ENCODE data around the gene DOCK2.

Gene DOCK2

DNA sequence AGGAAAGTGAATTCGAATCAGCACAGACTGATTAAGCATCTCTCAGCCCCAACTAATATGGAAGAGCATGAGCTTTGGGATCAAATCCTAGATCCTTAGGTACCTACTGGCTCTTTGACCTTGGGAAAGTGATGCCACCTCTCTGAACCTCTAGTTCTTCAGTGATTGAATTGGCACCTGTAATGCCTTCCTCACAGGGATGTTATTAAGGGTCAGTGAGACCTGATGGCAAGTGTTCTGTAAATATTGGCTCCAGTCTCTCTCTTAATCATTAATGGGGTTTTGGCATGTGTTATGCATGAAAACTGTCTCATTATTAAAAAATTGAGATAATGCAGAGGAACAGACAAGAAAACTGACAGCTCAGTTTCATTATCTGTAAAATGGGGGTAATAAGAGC lies 227.4 kb downstream of the DOCK2 start:
- no peak for DNase-seq (ENCODE audit: low read depth)

DNA sequence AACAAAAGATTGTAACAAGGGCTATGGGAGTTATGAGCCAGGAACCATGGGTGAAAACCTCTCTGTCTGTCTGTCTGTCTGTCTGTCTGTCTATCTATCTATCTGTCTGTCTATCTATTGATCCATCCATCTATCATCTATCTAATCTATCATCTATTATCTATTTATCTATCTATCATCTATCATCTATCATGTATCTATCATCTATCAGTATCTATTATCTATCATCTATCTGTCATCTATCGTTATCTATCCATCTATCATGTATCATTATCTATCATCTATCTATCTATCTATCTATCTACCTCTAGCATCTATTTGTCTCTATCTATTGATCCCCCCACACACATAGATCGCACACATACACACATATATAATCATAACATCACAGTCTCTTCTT lies 230.3 kb downstream of the DOCK2 start:
- DNase-seq (ENCODE audit: low read depth), result no peak

DNA sequence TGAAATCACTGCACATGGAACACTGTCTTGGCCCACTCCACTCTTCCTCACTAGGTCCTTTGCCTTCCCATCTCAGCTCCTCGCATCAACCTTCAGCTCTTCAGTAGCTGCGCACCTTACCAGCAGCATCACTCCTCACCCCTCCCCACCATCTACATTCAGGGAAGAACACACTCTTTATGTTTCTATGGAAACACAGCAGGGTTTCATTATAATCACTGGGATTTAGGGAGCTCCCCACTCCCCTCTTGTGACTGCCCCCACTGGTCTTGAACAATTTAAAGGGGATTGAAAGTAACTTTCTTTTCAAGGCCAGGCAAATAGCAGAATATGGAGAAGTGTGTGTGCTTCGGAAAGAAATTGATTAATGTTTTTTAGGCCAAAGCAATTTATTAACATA lies 232.0 kb downstream of the DOCK2 start:
- no peak for DNase-seq (ENCODE audit: low read depth)

DNA sequence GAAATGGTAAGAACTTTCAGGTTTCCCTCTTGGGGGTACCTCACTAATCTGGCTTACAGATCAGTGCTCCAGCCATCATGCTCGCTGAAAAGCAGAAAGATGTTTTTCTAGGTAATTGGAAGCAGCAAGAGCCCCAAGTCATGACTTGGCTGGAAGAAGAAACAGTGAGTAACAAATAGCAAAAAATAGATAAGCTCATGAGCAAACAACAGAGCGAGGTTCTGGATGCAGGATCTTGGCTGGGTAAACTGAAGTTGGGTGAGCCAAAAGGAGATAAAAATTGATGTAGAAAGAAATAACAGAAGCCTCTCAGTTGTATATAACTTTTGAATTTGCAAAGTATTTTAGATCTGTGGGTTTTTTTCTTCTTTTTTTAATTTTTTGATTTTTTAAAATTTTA lies 233.1 kb downstream of the DOCK2 start:
- DNase-seq (ENCODE audit: low read depth), result no peak

- DNase-seq (ENCODE audit: low read depth), result no peak
Measured at GRCh38 chr5:169871826-169872490, 234.9 kb downstream of the DOCK2 start.

DNA sequence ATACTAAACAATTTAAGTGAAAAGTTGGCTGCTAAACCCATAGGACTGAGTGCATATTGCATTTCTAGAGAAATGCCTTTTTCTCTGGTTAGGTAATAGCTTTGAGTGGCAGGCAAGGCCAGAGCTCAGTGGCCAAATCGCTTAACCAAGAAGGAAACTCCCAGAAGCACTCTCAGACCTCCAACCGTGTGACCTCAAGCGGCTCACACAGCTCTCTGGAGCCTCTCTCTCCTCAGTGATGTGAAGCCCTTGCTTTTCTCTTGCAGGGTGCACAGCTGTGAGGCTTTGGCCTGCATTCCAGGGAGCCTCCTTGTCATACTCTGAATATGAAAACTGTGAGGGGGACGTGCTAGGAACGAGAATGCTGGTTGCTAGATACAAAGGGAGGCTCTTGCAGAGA lies 236.6 kb downstream of the DOCK2 start:
- DNase-seq (ENCODE audit: low read depth), result no peak

DNA sequence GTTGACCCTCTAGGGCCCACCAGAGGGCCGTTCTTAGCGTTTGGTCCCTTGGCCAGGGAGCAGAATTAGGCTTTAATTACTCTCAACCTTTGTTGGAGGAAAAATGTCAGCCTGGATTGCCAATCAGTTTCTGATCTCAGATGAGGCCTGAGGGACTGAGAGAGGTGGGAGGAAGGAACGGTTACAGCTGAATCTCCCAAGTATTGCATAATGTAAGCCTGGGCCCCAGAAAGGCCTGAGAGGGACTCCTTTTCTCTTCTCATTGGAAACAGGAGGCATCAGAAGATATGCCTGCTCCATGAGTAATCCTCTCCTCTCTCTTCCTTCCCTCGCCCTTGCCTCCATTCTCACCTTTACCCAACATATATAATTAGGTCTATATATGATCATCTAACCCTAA lies 237.5 kb downstream of the DOCK2 start:
- DNase-seq (ENCODE audit: low read depth), result no peak

GRCh38 chr5:169875091-169875728 lies 238.1 kb downstream of the DOCK2 start:
- DNase-seq (ENCODE audit: low read depth), result no peak

GRCh38 chr5:169875731-169876130 lies 238.7 kb downstream of the DOCK2 start:
- no peak for DNase-seq (ENCODE audit: low read depth)

DNA sequence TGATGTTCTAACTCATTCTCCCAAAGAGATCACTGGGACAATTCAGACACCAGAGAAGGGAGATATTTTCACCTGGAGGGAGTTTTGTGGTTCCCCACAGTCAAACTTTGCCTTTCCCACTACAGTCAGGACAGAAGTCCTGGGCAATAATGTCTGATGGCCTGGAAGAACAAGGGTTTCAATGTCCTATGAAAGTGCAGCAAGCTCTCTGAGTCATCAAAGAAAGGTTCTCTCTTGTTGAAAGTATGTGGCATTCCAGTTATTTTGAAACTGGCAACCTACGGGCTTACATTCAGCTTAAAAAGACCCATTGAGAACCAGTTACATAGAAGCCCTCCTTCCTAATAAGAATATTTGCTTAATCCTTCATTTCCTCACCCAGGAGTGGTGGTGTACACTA lies 239.3 kb downstream of the DOCK2 start:
- no peak for DNase-seq (ENCODE audit: low read depth)

GRCh38 chr5:169880012-169880663 lies 243.1 kb downstream of the DOCK2 start:
- DNase-seq (ENCODE audit: low read depth), result no peak

GRCh38 chr5:169880785-169881184 lies 243.7 kb downstream of the DOCK2 start:
- DNase-seq (ENCODE audit: low read depth), result no peak

DNA sequence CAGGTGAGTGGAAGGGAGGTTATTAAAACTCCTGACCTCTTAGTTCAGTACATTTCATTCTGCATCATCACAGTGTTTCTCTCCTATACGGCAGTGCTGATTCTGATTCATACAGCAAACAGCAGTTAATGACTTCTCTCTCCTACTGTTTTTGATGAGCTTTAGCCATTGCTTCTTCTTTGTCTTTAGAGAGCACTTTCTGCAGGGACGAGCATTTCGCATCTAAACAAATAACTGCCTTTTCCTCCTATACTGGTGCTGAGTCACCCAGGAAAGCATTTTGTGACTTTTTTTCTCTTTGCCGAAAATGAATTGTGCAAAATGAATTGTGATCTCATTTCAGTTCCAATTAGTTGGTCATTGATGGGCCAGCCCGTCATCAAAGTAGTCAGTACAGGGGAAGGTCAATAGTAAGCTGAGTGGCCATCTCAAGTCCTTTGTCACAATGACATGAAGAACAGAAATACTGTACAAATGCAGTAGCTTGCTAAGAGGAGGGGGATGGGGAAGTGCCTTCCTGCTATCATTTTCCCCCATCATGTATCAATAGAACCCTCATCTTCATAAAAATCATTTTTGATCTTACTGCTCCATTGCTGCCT lies 244.7 kb downstream of the DOCK2 start:
- DNase-seq (ENCODE audit: low read depth), result no peak

DNA sequence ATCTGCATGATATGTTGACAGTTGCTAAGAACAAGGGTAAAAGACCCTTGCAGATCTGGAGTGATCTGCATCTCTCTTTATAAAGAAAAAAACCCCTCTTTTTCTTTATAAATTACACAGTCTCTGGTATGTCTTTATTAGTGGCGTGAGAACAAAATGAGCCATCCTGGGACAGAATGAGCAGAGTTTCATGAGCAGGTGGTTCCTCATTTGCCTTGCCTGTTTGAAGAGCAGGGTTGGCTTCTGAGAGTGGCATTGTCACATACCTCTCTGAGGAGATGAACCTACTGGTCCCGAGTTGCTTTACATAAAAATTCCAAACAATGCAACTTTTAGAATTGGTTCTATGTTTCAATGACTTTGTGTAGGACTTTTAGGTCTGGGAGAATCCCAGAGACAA lies 249.0 kb downstream of the DOCK2 start:
- no peak for DNase-seq (ENCODE audit: low read depth)

- no peak for DNase-seq (ENCODE audit: low read depth)
Measured at GRCh38 chr5:169886677-169887076, 249.6 kb downstream of the DOCK2 start.

DNA sequence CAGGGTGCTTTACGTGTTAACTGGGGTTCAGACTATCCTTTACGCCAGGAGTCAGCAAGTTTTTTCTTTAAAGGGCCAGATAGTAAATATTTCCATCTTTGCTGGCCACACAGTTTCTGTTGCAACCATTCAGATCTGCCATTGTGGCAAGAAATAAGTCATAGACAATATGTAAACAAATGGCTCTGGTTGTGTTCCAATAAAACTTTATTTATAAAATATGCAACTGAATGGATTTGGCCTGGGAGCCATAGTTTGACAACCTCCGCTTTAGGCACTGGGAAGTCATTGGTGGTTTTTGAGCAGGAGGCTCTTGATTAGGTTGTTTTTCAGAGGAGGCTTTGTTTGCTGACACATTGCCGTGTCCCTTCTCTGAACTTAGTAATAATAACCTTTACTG lies 252.5 kb downstream of the DOCK2 start:
- DNase-seq (ENCODE audit: low read depth), result no peak

DNA sequence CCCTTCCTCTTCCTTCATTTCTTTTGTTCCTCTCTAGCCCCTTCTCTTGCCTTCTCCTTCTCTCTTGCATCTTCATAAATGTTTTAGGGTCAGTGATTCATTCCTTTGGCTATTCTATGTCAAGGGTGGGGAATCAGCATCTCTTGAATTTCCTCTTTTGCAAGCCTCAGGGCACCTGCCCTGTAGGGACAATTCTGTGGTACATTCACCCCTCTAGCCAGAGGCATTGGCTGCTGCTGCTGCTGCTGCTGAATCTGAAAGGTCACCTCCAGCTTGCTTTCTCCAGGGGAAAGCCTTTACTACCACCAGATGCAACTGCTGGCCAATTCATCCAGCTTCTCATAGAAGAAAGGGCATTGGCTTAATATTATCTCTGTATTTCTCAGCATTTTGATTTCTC lies 255.9 kb downstream of the DOCK2 start:
- no peak for DNase-seq (ENCODE audit: low read depth)

GRCh38 chr5:169893571-169893970 lies 256.5 kb downstream of the DOCK2 start:
- DNase-seq (ENCODE audit: low read depth), result no peak

- no peak for DNase-seq (ENCODE audit: low read depth)
Measured at GRCh38 chr5:169895926-169896325, 258.9 kb downstream of the DOCK2 start.

GRCh38 chr5:169897481-169897880 lies 260.4 kb downstream of the DOCK2 start:
- DNase-seq (ENCODE audit: low read depth), result no peak

- DNase-seq (ENCODE audit: low read depth), result no peak
Measured at GRCh38 chr5:169901896-169902295, 264.8 kb downstream of the DOCK2 start.

DNA sequence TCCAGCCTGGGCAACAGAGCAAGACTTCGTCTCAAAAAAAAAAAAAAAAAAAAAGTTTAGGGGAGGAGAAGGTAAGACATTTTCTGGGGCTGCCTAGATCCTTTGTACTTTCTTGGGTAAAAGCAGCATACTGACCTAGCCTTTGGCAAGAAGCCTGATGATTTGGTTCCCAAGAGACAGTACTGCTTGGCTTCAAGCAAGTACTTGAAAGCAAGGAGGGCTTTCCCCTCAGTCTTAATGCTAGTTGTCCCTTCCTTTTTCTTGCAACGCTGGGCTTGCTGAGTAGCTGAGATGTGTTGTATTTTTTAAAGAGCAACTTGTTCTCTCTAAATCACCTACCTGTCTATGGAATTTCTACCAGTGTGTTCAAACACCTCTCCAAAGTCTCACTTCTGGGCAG lies 267.0 kb downstream of the DOCK2 start:
- DNase-seq (ENCODE audit: low read depth), result peak; percentile 53

DNA sequence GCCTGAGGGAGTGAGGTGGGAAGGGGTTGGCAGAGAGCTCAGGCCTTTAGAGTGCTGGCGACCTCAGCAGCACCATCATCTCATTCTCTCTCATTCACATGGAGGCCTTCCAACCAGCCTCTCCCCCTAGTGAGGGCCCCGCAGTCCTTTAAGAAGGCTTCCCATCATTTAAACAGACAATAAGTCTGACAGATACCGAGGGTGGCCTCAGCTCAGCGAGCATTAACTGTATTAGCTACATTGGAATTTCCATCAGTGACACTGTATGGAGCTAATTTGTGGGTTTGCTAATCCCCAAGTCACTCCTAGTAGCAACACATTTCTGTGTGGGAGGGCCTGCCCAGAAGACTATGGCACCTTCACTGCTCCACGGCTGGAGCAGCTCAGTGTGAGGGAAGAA lies 267.4 kb downstream of the DOCK2 start:
- DNase-seq (ENCODE audit: low read depth), result no peak

Measured in stromal cell of bone marrow (primary cell).